ENCODE data around the gene TPCN2.
"Not testable (repeated sequence)": the region's sequence is repeated elsewhere in the genome, so short reads cannot be mapped to it uniquely, and the experiment has no call there.

The TPCN2 gene

GRCh38 chr11:69132301-69132670 is 83.6 kb downstream of the TPCN2 start:
- DNase-seq, result no peak

DNA sequence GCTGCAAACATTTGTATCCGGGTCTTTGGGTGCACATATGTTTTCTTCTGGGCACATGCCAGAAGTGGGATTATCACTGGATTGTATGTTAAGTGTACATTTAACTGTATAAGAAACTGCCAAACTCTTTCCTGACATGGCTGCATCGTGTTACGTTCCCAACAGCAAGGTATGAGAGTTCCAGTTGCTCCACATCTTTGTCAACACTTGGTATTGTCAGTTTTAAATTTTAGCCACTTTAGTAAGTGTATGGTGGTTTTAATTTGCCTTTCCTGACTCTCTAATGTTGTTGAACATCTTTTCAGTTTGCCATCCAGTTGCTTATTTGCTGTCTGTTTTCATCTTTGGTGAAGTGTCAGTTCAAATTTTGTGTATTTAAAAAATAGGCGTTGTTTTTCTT is 84.5 kb downstream of the TPCN2 start:
- DNase-seq, result no peak

DNA sequence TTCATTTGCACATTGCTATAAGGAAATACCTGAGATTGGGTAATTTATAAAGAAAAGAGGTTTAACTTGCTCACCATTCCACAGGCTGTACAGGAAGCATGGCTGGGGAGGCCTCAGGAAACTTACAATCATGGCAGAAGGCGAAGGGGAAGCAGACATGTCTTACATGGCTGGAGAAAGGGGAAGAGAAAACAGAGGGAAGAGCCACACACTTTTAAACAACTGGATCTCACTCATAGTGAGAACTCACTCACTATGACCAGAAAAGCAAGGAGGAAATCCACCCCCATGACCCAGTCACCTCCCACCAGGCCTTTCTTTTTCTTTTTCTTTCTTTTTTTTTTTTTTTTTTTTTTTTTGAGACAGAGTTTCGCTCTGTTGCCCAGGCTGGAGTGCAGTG is 85.5 kb downstream of the TPCN2 start:
- DNase-seq, result not testable (repeated sequence)

- DNase-seq, result no peak
Measured at GRCh38 chr11:69134957-69135356, 86.2 kb downstream of the TPCN2 start.

DNA sequence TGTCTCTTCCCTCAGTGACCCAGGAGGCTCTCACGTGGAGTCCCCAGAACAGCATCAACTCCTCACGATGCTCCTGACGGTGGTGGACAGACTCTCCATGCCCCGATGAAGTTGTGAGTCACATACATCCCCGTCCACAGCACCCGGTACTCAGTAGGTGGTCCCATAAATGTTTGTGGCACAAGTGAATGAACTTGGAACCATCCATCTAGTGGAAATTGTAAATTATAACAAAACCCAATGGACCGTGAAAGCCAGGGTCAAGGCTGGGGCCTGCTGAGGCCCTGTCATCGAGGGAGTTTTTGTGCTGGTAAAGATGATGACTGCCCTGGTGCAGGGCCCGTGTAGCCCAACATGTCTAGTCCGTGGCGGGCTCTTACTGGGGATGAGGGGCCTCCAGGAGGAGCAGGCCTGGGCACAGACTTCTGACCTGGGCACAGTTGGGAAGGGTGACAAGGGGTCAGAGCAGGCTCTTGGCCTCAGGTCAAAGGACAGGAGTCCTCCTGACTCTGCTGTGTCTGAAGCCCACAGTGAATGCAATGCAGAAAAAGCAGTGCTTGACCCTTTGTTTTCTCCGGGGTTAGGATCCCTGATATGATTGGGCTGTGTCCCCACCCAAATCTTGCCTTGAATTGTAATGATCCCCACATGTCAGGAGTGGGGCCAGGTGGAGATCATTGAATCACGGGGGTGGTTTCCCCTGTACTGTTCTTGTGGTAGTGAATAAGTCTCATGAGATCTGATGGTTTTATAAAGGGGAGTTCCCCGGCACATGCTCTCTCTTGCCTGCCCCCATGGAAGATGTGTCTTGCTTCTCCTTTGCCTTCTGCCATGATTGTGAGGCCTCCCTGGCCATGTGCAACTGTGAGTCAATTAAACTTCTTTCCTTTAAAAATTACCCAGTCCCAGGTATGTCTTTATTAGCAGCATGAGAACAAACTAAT is 87.0 kb downstream of the TPCN2 start:
- DNase-seq, result no peak

GRCh38 chr11:69136471-69136870 is 87.7 kb downstream of the TPCN2 start:
- no peak for DNase-seq

- no peak for DNase-seq
Measured at GRCh38 chr11:69137151-69137844, 88.6 kb downstream of the TPCN2 start.

DNA sequence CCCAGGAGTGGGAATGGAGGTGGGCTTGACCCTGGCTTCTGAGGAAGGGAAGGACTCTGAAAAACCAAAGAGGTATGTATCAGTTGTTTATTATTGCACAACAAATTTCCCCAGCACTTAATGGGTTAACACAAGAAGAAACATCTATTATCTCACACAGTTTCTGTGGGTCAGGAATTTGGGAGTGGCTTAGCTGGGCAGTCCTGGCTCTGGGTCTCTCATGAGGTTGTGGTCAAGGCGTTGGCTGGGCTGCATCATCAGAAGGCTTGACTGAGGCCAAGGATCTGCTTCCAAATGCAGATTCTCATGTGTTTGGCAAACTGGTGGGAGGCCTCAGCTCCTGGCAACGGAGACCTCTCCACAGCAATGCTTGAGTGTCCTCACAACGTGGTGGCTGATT is 89.5 kb downstream of the TPCN2 start:
- no peak for DNase-seq

DNA sequence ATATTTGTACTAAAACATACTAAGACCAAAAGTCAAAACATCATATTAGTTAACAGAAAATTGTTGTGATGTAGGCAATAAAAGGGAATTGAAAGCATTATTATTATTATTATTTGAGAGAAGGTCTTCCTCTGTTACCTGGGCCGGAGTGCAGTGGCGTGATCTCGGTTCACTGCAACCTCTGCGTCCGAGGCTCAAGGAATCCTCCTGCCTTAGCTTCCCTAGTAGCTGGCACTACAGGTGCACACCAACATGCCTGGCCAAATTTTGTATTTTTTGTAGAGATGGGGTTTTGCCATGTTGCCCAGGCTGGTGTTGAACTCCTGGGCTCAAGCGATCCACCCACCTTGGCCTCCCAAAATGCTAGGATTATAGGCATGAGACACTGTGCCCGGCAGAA is 91.4 kb downstream of the TPCN2 start:
- DNase-seq, result not testable (repeated sequence)

DNA sequence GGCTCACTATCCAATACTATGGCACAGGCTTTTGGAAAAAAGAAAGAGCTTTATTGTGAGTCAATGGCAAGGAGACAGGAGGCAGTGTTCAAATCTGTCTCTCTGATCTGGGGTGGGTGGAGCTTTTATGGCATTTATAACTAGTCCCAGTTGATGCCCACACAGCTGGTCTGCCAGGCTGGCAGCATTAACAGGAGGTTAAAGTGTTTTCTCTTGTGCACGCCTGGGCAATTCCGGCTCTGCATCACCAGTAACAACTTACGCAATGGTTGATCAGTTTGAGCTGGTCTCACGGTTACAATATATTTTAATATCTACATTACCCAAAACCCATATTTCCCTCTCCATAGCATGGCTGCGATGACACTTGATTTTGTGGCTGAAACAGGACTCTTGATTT is 91.9 kb downstream of the TPCN2 start:
- no peak for DNase-seq

GRCh38 chr11:69141742-69142141 is 93.0 kb downstream of the TPCN2 start:
- DNase-seq, result peak in 1 of 2 donors; percentile 30

- no peak for DNase-seq
Measured at GRCh38 chr11:69142895-69143294, 94.2 kb downstream of the TPCN2 start.

DNA sequence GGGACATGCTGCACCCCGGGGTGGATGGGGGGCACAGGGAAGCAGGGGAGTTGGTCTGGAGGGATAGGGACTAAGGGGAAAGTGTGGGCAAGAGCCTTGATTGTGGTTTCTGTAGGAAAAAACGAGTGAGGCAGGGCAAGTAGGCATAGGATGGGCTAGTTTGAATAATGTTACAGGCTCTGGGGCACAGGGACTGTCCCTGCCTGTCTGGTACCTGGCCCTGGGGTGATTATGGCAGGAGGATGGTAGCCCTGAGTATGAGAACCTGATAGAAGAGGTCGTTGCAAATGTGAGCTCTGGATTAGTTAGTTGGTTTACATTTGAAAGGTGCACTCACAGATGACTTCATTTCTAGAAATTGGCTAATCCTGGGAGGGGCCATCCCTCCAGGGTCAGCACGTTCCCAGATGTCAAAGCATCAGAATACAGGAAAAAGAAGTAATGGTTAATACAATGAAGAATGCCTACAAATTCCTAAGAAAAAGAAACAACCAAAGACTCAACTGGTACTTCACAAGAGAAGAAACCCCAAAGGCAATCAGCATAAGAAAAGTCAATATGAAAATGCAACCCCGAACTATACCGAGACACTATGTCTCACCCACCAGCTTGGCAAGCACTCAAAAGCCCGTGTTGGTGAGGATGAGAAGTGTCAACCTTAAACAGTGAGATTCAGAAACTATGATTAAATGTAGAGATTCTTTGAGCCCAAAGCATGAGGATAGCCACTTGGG is 95.8 kb downstream of the TPCN2 start:
- no peak for DNase-seq

DNA sequence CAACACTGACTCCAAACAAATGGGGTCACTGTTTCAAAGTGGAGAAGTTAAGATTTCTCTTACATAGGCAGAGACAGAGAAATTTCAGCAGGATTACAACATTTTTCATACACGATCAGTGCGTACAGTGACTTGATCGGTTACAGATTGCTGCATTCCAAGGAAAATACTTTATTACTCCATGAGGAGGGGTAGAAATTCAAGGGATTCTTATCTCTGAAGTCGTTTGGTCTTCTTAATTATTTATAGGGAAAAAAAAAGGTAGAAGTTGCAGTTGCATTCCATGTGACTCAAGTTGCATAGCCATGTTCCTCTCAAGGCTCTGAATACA is 96.3 kb downstream of the TPCN2 start:
- DNase-seq, result no peak

DNA sequence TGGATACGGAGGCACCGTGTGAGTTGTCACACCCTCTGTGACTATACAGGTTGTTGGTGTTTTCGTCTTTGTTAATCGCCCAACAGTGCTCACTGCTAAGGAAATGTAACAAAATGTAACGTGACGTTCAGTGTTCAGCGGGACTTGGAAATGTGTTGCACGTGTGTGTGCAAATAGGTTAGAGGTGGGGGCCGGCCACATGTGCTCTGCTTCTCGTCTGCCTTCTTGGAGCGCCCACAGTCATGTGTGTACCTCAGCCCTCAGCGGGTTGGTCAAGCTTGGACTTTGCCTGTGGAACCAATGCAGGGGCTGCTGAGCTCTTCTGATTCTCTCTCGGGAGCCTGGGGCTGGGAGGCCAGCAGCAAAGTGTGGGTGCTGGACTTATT is 99.6 kb downstream of the TPCN2 start:
- DNase-seq, result no peak

DNA sequence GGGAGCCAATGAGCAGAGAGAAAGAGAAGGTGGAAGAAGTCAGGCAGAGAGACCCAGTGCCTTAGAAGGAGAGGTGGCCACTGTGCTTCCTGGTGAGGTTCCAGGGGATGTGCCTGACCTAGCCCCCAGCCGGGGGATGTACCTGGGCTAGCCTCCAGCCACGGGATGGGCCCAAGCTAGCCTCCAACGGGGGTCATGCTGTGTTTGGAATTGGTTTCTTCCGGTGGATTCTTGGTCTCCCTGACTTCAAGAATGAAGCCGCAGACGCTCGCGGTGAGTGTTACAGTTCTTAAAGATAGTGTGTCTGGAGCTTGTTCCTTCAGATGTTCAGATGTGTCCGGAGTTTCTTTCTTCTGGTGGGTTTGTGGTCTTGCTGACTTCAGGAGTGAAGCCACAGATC is 100.1 kb downstream of the TPCN2 start:
- no peak for DNase-seq

DNA sequence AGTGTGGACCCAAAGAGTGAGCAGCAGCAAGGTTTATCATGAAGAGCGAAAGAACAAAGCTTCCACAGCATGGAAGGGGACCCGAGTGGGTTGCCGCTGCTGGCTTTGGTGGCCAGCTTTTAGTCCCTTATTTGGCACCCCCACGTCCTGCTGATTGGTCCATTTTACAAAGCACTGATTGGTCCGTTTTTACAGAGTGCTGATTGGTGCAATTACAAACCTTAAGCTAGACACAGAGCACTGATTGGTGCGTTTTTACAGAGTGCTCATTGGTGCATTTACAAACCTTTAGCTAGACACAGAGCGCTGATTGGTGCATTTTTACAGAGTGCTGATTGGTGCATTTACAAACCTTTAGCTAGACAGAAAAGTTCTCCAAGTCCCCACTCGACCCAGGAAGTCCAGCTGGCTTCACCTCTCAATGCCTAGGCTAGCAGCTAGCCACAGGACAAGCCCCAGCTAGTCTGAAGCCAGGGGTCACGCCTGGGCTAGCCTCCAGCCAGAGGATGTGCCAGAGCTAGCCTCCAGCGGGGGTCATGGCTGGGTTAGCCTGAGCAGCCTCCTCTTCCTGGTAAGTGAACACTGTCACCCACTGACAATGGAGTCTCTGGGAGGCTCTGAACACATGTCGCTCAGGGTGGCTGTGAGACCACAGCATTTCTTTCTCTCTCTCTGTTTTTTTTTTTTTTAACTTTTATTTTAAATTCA is 100.8 kb downstream of the TPCN2 start:
- DNase-seq, result not testable (repeated sequence)

DNA sequence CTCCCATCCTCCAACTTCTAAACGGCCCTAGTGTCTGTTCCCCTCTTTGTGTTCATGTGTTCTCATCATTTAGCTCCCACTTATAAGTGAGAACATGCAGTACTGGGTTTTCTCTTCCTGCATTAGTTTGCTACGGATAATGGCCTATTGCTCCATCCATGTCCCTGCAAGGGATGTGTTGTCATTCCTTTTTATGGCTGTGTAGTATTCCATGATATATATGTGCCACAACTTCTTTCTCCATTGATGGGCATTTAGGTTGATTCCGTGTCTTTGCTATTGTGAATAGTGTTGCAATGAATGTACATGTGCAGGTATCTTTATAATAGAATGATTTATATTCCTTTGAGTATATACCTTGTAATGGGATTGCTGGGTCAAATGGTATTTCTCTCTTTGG is 101.4 kb downstream of the TPCN2 start:
- no peak for DNase-seq

GRCh38 chr11:69151836-69152235 is 103.1 kb downstream of the TPCN2 start:
- DNase-seq, result no peak

- no peak for DNase-seq
Measured at GRCh38 chr11:69152733-69153421, 104.1 kb downstream of the TPCN2 start.

DNA sequence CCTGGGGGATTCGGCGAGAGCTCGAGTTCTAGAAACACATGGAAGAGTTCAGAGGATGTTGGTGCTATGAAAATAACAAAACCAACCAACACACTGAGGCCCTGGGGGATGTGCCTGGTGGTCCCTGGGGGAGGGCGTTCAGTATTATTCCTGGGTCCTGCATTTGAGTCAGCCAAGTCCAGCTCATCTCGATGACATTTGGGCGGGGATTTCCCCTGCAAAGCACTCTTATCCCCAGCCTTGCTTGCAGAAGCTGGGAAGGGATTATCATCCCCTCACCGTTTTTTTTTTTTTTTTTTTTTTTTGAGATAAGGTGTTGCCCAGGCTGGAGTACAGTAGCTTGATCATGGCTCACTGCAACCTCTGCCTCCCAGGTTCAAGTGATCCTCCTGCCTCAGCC is 104.9 kb downstream of the TPCN2 start:
- no peak for DNase-seq

DNA sequence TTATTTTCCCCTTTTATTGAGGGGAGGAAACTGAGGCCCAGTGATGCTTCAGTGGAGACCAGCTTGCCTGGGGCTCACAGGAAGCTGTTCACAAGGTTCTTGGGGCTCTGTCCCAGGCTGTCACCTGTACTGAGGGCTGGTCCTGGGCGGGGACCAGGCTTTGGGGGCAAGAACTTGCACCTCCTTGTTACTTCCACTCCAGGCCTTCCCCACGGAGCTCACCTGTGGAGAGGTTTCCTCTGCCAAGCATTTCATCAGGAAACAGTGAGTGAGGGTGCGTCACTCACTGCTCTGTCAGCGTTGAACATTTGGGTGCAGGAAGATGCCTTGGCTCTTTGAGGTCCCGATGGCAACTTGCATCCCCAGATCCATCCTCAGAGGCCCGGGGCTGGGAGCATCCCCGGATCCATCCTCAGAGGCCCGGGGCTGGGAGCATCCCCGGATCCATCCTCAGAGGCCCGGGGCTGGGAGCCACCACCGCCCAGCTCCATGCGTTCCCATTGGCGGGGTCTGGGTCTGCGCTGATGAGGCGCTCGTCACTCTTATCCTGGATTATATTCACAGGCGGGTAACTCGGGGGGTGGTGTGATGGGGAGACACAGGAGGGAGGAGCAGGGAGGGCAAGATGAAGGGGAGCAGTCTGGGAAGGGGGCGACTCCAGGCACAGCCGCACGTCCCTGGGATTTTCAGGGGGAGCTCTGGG is 105.6 kb downstream of the TPCN2 start:
- no peak for DNase-seq

Measured in bone marrow (tissue), 2 donors.